HepG2 (cell line): ENCODE results near the gene MRFAP1L1. TPM values are rescaled to one million over a fixed set of nuclear protein-coding genes. Genes with fewer than 3 reads are reported as not detected.

Source experiments
- ATAC-seq: fragments of 200-7000 bp; cut with Tn5 transposase; 3 replicates; pipeline ENCODE4 v1.9.1; 2020; ENCODE audit warnings: mild to moderate bottlenecking, moderate library complexity
- BruUV-seq: library from RNA; stranded (reverse); fragments of 400-500 nt; replicated peaks from 2 replicates; lab custom pipeline; 2021; lab: Mats Ljungman, UMichigan
- CTCF ChIA-PET: fragments of 300-600 bp; formaldehyde crosslinking; extraction: SDS; loops from one replicate; lab custom pipeline; 2021; ENCODE audit warnings: low total read pairs, inconsistent platforms, low intra/inter-chr PET ratio; lab: Yijun Ruan, JAX
- POLR2A ChIA-PET: fragments of 350-600 bp; sonication (Branson Sonifier 250); formaldehyde crosslinking; loops from one replicate; lab custom pipeline; 2020; ENCODE audit warnings: antibody characterized with exemption, inconsistent platforms; lab: Yijun Ruan, JAX
- DNase-seq: peaks from one replicate; pipeline ENCODE4 v3.0.0-alpha.2; 2015; ENCODE audit warnings: low spot score
- FAIRE-seq: peaks from 3 replicates; lab custom pipeline; 2011; peaks lifted over from hg19 to GRCh38; lab: Jason Lieb, UNC
- H2AFZ ChIP-seq: one replicate; pipeline ENCODE4 v1.6.1; 2011; ENCODE audit warnings: low read length, inconsistent platforms
- H3K27ac ChIP-seq: fragments of 300-600 bp; 3 replicates; pipeline ENCODE4 v1.8.0; 2011; ENCODE audit warnings: mixed run types, mild to moderate bottlenecking, mixed read lengths, low read length, inconsistent platforms; ENCODE audit not compliant: insufficient read depth; ENCODE audit errors: extremely low read length
- H3K27me3 ChIP-seq, 2 experiments: fragments of 200-600 bp in 1 of 2; 2 replicates in 1 of 2; 3 replicates in 1 of 2; pipeline versions ENCODE4 v1.6.0 to v1.8.0; 2011; ENCODE audit warnings: low read length in 2 of 2, mild to moderate bottlenecking in 2 of 2, moderate library complexity in 2 of 2, inconsistent platforms in 1 of 2; ENCODE audit not compliant: insufficient read depth in 2 of 2, control insufficient read depth in 1 of 2
- H3K36me3 ChIP-seq, 2 experiments: fragments of 200-600 bp in 1 of 2; replicated peaks in 1 of 2; 2 replicates in 1 of 2; 3 replicates in 1 of 2; pipeline versions ENCODE4 v1.5.1 to v1.8.0; 2011; ENCODE audit warnings: low read length in 2 of 2, inconsistent platforms in 1 of 2; ENCODE audit not compliant: insufficient read depth in 2 of 2, control insufficient read depth in 1 of 2
- H3K4me1 ChIP-seq: 2 replicates; pipeline ENCODE4 v1.5.1; 2012; ENCODE audit warnings: low read length, inconsistent platforms; ENCODE audit not compliant: insufficient read depth
- H3K4me2 ChIP-seq: 2 replicates; pipeline ENCODE4 v1.6.0; 2011; ENCODE audit warnings: low read depth, low read length, inconsistent platforms
- H3K4me3 ChIP-seq, 3 experiments: fragments of 200-600 bp in 1 of 3; sonication (generic), shearing (Covaris generic) in 1 of 3; replicated peaks in 1 of 3; 2 replicates each; pipeline ENCODE4 v1.5.1; 2011 to 2016; ENCODE audit warnings: low read length in 3 of 3, inconsistent platforms in 2 of 3, low read depth in 2 of 3, mild to moderate bottlenecking in 2 of 3, control low read depth in 1 of 3, mixed read lengths in 1 of 3; ENCODE audit not compliant: insufficient read depth in 1 of 3
- H3K79me2 ChIP-seq: one replicate; pipeline ENCODE4 v1.6.1; 2011; ENCODE audit warnings: low read length, inconsistent platforms; ENCODE audit not compliant: insufficient read depth
- H3K9ac ChIP-seq: 2 replicates; pipeline ENCODE4 v1.6.0; 2011; ENCODE audit warnings: mild to moderate bottlenecking, low read depth, low read length, inconsistent platforms; ENCODE audit not compliant: insufficient read depth
- H3K9me3 ChIP-seq: 2 replicates; pipeline ENCODE4 v1.5.1; 2012; ENCODE audit warnings: mild to moderate bottlenecking, low read length
- H4K20me1 ChIP-seq: 2 replicates; pipeline ENCODE4 v1.6.0; 2011; ENCODE audit warnings: inconsistent platforms, mild to moderate bottlenecking, low read length, moderate library complexity; ENCODE audit not compliant: insufficient read depth
- BATF2 ChIP-seq: sonication (generic); formaldehyde crosslinking; IDR thresholded peaks from 2 replicates; pipeline ENCODE4 v1.8.0; 2022; ENCODE audit warnings: mild to moderate bottlenecking, missing genetic modification reagents, moderate library complexity
- E2F5 ChIP-seq: sonication (generic); formaldehyde crosslinking; conservative IDR thresholded peaks from 2 replicates; pipeline ENCODE4 v1.4.0; 2020; ENCODE audit warnings: missing genetic modification reagents
- KDM5B ChIP-seq: sonication (generic); formaldehyde crosslinking; IDR thresholded peaks from 2 replicates; pipeline ENCODE4 v1.4.0; 2020; ENCODE audit warnings: missing genetic modification reagents, mild to moderate bottlenecking, borderline replicate concordance
- NFKBIZ ChIP-seq: IDR thresholded peaks from 2 replicates; pipeline ENCODE4 v1.6.1; 2018; ENCODE audit warnings: missing genetic modification reagents, missing compliant biosample characterization
- RARG ChIP-seq: sonication (generic); formaldehyde crosslinking; IDR thresholded peaks from 2 replicates; pipeline ENCODE4 v1.4.0; 2020; ENCODE audit warnings: low read depth, mild to moderate bottlenecking, missing genetic modification reagents
- SOX6 ChIP-seq, 2 experiments: fragments of 450-650 bp in 1 of 2; sonication (generic) in 1 of 2; formaldehyde crosslinking in 1 of 2; IDR thresholded peaks; 2 replicates each; pipeline versions ENCODE4 v1.4.0 to v1.6.1; 2017 to 2020; ENCODE audit warnings: antibody characterized with exemption in 1 of 2, mild to moderate bottlenecking in 1 of 2, missing genetic modification reagents in 1 of 2
- ZNF124 ChIP-seq: sonication (generic); formaldehyde crosslinking; IDR thresholded peaks from 2 replicates; pipeline ENCODE4 v1.4.0; 2020; ENCODE audit warnings: missing genetic modification reagents
- ZNF513 ChIP-seq: sonication (generic); formaldehyde crosslinking; conservative IDR thresholded peaks from 2 replicates; pipeline ENCODE4 v1.5.0; 2020; ENCODE audit warnings: missing genetic modification reagents
- ZNF644 ChIP-seq: IDR thresholded peaks from 2 replicates; pipeline ENCODE4 v1.6.1; 2016; ENCODE audit warnings: low read depth
- WGBS: methylation state at CpG from one replicate; pipeline ENCODE4 v1.1.6; 2017; ENCODE audit warnings: low lambda C conversion rate; 5-methylcytosine and 5-hydroxymethylcytosine counted together
- in situ Hi-C: cut with HindIII; loops from 2 replicates; pipeline ENCODE4 v1.10.0; 2017; ENCODE audit warnings: low pct_unique_long_range_greater_than_20kb; ENCODE audit not compliant: extremely low pct_ligation_motif_present
- intact Hi-C: fragments of 100-400 bp; cut with micrococcal nuclease; formaldehyde crosslinking; loops from one replicate; pipeline ENCODE4 v1.10.0; 2022; ENCODE audit not compliant: unreplicated experiment
- polyA plus RNA-seq, 8 experiments: library from polyadenylated mRNA; depleted of rRNA in 3 of 8; stranded (reverse) in 7 of 8; unstranded in 1 of 8; fragments of >200 nt; fragmentation: Illumina TruSeq in 4 of 8; extraction: Trizol in 4 of 8; gene quantifications; 2 replicates each; pipeline versions ENCODE4 v1.2.1 to v1.2.3, GENCODE V29; 2011 to 2016; ENCODE audit warnings: low read depth in 4 of 8, missing spikeins in 1 of 8, mixed read lengths in 1 of 8; ENCODE audit not compliant: insufficient read depth in 1 of 8
- total RNA-seq, 5 experiments: library from RNA; depleted of rRNA; stranded (reverse); fragments of >200 nt; fragmentation: Illumina TruSeq; extraction: Trizol; gene quantifications; 2 replicates each; pipeline ENCODE4 v1.2.3, GENCODE V29; 2016; ENCODE audit warnings: low read depth in 1 of 5

Gene MRFAP1L1
- total and polyA plus RNA-seq, 2 of the 13 experiments (the other 11 are each of a cell fraction or from before 2014, with no cell fraction given), result 44.8 to 76.6 TPM

GRCh38 chr4:6668391-6668790 is 41.3 kb downstream of the MRFAP1L1 start:
- WGBS, result 93% methylated on average over 8 of the region's 11 CpGs
- ATAC-seq (no peak), DNase-seq (no peak), FAIRE-seq (no peak)
- Histone ChIP-seq H4K20me1 (no peaks in the 10 kb centered on the region), H3K36me3 (no peaks in the 10 kb centered on the region; a peak in 1 of 5 replicates), H3K27ac (no peak overlapping the region), H3K9ac (no peak overlapping the region), H3K79me2 (no peaks in the 10 kb centered on the region), H3K4me2 (no peak overlapping the region), H3K4me1 (peaks cover 11% of the 10 kb centered on the region), H3K4me3 (no peak overlapping the region), H3K27me3 (no peaks in the 10 kb centered on the region), H2AFZ (no peak overlapping the region), H3K9me3 (no peaks in the 10 kb centered on the region)
- ChIA-PET CTCF (no interaction called here), POLR2A (no interaction called here)
- intact Hi-C loops, result no loop called here
- no TSS peak for BruUV-seq
- TF ChIP-seq ZNF124 (CRISPR knock-in tag) (no peak), NFKBIZ (CRISPR knock-in tag) (no peak), E2F5 (no peak), SOX6 (IDR thresholded peaks at IDR 0.05) (no peak), SOX6 (CRISPR knock-in tag; IDR thresholded peaks at IDR 0.05) (no peak), ZNF644 (CRISPR knock-in tag) (no peak), RARG (CRISPR knock-in tag) (no peak), BATF2 (CRISPR knock-in tag) (no peak), ZNF513 (CRISPR knock-in tag) (no peak), KDM5B (CRISPR knock-in tag) (no peak)
- in situ Hi-C loops, result no loop called here
